KG1 (cell line): ENCODE measurements around the gene USP10.
"Not testable (repeated sequence)": the region's sequence is repeated elsewhere in the genome, so short reads cannot be mapped to it uniquely, and the experiment has no call there.

Experiments
- DNase-seq: peaks from one replicate; lab custom pipeline; 2025; lab: John Stamatoyannopoulos, UW

The USP10 gene

DNA sequence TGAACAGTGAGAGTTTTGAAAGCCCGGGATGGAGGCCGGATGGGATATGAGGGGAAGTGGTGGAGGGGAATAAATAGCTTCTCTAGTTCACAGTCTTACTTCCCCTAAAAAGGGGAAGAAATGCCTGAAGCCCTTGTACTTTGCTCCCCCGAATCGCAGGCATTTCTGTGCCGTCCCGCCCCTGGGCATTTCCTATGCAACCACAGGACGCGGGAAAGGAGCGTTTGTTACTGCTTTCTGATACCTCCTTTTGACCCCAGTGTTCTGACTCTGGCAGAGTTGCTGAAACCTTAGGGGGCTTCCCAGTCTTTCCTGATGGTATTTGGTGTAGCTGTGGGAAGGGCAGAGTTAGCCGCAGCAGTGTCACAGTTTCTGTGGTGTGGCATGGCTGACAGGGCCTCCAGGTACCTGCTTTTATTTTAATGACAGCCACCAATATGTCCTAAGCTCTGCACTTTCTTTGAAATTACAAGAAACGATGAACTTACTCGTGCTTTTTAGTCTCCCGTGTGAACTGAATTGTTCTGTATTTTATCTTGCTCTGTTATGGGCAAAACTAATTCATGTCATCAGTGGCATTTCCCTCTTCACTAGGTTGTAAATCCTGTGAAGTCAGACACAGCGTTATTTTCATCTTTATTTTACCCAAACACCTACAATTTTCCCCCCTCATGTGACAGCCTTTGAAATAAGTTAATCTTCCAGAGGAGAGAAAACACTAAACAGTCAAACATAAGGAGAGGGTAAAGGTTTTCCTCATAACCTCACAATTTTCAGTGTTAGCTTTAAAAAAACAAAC, 27.1 kb downstream of the USP10 start:
- DNase-seq, result peak; percentile 54

DNA sequence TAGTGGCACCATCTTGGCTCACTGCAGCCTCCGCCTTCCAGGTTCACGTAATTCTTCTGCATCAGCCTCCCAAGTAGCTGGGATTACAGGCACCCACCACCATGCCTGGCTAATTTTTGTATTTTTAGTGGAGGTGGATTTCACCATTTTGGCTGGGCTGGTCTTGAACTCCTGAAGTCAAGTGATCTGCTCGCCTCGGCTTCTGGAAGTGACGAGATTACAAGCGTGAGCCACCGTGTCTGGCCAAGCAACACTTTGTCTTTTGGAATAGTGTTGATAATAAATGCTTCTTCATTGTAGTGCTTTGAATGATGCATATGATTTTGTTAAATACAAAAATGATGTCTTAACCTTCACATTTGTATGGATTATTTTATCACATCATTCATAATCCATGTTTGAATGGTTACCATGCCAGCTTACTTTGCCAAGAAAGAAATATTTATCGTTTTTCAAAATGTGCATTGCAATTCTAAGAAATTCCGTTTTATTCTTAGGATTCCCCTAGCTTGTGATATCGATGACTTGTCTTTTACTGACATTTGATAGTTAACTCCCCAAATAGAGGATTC, 29.1 kb downstream of the USP10 start:
- no peak for DNase-seq

DNA sequence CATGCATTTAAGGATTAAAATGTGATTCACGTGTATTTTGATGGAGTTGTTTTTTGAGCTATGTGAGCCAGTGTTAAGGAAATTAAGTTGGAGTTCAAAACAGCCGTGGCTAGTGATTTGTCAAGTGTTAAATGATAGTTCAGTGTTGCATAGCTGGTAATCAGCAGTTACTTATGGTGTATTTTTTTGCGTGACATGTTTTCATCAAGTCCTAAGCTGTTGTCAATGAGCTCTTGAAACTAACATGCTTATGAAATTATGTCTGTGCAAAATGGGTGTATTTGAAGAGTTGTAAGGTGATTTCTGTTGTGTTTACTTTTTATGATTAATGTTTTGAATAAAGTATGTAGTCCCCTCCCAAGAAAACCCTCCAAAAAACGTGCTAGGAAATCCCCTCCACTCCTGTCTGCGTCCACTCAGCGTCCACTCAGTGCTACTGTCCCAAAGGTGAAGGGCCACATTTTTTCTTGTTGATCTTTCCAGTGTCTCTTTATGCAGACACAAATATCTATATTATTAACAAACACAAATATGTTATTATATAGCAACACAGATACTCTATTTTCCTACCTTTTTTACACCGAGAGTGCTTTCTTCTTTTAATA, 30.0 kb downstream of the USP10 start:
- DNase-seq, result no peak

DNA sequence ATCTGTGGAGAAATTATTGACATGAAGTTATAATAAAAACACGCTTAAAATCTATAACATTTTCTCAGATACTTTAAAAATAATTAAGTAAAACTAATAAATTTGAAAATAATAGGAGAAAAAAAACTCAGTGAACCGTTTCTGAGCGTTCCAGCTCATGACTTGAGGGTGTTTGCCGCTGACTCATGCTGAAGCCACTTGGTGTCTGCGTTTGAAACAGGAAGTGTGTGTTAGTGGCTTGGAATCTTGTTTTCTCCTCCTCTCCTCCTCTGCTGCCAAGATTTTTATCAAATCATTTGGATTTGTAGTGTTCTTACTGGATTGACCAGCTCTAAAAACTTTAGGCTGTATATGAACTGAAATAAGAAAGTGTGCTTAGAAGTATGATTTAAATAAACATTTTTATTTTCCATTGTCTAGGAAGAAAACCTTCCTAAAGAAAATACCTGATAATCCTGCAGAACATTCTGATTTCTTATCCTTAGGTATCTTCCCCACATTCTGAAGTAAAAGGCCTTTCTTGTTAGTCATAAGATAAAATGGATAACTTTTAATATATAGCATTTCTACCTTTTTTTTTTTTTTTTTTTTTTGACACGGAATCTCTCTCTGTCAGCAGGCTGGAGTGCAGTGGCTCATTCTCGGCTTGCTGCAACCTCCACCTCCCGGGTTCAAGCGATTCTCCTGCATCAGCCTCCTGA, 30.8 kb downstream of the USP10 start:
- peak; percentile 34 for DNase-seq

DNA sequence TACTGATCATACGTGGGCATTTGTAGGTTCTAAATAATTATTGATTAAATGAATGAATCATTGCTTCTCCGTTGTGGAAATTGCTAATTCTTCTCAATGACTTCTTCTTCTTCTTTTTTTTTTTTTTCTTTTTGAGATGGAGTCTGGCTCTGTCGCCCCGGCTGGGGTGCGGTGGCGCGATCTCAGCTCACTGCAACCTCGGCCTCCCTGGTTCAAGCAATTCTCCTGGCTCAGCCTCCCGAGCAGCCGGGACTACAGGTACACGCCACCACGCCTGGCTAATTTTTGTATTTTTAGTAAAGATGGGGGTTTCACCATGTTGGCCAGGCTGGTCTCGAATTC, 32.5 kb downstream of the USP10 start:
- DNase-seq, result not testable (repeated sequence)

DNA sequence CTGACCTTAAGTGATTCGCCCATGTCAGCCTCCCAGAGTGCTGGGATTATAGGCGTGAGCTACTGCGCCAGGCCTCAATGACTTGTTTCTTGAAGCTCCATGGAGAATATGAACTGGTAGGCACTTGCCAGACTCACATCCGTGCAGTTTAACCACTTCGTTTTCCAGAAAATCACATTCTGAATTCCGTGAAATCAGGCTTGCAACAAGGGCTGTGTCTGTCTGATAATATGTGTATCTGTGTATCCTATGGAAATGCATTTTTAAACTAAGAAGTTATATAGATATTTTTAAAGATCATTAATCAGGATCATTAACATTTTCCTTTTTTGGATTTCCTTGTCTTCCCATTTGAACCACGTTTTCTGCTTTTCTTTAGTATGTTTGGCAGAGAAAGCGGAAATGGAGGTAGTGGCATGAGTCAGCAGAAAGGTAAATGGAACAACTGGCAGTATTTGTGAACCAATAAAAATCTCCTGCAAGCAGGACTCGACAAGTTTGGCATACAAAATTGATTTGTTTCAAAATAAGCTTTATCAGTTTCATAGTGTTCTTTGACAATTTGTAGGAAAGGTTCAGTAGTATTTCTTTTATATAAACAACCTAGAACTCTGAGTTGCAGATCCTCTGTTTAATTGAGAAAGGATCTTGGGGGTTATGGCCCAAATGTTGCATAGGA, 33.0 kb downstream of the USP10 start:
- DNase-seq, result no peak

DNA sequence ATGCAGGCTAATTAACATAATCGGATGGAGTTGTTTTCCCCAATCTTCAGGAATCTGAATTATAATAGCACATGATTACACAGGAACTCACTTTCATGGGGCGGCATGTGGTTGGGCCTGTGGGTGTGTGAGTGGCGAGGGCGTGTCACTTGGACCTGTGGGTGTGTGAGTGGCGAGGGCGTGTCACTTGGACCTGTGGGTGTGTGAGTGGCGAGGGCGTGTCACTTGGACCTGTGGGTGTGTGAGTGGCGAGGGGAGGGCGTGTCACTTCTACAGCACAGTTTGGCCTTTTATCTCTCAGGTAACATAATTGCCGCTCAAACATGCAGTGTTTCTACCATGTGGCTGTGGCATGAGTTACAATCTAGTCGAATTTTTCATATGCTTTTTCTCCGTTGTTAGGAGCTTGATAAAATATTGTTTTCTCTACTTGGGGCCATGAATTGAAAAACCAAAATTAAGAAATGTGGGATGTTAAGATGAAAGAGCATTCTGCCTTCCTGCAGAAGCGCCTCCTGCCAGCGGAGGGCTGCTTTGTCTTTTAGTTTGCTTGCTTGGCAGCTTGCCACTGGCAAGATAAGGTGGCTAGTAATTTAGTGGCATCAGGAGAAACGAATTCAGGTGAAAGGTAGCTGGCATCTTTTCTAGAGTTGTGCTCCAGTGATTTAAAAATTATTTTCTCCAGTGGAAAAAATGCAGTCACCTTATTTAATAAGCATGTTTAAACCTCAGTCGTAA, 36.2 kb downstream of the USP10 start:
- no peak for DNase-seq

DNA sequence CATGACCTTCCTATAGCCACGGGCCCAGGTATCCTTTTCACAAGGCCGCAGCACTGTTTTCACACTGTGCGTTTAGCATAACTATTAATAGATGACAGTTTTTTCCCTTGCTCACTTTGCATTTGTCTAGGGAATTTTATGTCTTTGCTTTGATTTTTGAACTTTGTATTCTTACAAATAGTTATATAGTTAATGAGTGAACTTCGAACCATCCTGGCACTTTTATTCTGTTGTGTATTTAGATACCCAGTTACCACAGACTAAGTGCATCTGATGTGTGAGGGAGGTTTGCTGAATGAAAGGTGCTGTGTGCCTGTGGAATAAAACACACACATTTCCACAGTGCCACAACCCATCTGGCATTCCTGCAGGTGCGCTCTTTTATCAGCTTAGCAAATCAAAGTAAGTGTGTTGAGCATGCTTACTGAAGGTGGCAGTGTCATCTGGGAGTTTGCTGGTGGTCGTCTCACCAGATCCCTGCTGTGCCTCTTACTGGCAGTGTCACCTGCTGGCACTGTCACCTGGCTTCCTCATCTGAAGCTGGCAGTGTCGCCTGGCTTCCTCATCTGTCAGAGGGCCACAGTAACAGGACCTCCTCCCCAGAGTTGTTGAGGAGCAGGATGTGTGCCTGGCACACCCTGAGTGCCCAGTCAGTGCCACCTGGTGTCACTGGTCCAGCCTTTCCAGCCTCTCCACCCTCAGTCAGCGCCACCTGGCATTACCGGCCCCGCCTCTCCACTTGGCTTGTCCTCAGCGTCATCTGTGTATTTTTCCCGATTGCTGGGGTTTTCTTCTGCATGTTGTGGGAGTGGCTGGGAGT, 37.6 kb downstream of the USP10 start:
- no peak for DNase-seq

DNA sequence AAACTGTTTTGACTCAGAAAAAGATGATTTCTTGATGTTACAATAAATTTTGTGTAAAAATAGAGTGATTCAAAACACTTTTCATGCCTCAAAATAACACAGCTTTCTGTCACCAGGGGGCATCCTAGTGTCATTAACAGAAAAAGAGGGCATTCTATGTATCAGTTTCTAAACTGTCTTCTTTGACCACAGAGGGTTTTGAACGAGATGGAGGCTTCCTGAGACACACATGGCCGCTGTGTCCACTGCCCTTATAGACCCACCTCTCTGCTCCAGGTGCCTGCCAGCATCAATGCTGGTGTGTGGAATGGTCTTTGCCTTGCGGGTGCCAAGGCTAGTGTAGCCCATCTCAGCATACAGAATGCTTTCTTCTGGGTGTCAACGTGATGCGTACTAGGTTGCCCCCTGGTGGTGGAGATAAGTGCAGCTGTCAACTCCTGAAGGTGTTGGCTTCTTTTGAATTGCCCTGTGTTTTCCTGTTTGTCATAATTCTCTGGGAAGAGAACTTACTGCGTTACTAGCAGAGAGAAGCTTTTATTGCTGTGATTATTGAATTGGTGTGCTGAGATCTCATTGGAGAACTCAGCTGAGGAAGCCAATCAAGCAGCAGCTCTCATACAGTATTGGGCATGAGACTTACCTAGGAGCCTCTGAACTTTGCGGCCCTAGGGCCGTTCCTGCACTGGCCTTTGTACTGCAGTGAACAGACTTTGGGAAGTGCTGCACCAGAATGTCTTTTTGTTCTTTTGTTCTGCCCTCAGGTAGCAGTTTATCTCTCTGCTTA, 38.6 kb downstream of the USP10 start:
- peak; percentile 66 for DNase-seq

DNA sequence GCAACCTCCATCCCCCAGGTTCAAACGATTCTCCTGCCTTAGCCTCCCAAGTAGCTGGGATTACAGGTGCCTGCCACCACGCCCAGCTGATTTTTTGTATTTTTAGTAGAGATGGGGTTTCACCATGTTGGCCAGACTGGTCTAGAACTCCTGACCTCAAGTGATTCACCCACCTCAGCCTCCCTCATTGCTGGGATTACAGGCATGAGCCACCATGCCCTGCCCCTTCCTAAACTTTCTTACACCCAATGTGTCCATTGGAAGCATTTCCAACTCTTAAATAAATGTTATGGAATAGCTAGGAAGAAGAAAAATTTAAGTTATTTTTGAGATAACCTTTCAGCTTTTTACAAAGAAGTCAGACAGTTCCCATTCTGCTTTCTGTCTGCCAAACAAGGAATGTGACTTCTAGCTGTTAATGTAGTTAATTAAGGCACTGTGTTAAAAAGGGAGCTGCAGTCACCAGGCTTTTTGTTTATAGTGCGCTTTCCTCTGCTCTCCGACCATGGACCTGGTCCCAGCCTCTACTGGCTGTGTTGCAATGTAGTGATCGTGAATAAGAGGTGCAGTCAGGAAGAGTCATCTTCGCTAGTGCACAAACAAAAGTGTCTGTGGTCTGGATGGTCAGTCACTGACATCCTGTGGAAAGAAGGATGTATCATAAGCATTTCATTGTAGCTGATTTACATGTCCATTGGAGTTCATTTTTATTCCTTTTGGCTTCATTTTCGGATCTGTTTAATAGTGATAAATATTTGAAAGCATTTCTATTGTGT, 39.7 kb downstream of the USP10 start:
- no peak for DNase-seq

DNA sequence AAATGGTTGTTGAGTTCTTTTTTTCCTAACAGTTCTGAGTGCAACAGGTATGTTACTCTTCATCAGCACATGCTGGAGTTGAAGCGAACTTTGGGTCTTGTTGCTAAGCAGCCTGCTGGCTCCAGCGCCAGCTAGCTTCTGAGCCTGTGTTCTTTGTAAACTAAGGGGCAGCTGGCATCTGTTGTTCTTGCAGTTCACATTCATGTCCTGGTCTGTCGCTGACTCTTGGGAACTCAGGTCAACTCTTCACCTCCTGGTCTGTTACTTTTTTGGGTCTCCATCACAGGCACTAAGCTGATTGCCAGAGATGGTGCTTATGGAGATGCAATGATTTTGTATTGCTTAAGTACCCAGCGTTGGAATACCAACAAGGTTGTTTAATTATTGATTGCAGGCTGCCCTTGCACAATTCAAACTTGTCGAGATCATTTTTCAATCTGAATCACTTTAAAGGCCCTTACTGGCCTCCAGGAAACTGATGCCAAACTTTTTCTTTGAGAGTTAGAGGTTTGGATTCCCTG, 40.9 kb downstream of the USP10 start:
- DNase-seq, result no peak

DNA sequence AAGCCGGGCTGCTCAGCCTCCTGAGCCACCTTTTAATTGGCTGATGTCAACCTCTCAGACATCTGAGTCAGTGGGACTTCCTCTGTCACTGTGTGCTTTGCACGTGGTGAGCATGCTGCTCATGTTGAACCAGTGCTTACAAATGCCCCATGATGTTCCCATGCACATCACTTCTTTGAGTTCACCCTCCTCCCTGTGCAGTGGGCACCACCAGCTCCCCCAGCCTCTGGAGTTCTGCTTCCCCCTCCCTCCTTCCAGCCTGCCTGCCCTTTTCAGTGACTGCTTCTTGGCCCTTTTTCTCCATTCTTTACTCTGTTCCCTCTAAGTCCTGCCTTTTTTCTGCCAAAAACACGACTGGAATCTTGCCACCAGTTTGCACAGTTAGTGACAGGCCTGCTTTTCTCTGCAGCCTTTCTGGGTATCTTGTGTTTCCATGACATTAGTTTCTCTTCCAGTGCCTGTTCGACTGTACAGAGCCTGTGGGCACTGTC, 41.6 kb downstream of the USP10 start:
- DNase-seq, result no peak

DNA sequence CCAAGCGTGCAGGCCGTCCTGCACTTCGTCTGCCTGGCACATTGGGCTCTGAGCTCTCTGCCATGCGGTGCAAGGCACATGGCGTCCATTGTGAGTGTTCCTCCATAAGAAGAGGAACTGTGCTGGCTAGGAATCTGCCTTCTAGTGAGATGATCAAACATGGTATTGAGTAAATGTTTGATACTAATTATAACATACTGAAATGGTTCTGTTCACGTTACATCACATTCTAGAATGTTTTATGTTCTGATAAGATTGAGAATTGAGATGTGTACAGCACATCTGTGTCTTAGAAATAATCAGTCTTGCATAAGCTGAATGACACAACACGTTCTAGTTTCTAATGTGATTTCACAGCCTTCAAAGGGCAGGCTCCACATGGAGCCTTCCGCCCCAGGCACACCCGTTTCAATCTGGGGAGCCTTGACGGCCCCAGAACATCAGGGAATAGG, 42.9 kb downstream of the USP10 start:
- DNase-seq, result no peak

DNA sequence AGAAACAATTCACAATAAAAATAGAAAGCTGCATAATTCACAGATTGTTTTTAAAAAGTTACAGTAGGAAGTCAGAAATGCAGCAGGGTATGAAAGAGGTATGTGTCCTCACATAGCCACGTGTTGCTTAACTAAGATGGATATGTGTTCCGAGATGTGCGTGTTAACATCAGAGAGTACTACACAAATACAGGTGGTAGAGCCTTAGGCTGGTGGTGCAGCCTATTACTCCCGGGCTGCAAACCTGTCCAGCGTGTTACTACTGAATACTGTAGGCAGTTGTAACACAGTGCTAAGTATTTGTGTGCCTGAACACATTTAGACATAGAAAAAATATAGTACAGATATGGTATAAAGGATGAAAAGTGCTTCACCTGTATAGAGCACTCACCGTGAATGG, 46.4 kb downstream of the USP10 start:
- no peak for DNase-seq

DNA sequence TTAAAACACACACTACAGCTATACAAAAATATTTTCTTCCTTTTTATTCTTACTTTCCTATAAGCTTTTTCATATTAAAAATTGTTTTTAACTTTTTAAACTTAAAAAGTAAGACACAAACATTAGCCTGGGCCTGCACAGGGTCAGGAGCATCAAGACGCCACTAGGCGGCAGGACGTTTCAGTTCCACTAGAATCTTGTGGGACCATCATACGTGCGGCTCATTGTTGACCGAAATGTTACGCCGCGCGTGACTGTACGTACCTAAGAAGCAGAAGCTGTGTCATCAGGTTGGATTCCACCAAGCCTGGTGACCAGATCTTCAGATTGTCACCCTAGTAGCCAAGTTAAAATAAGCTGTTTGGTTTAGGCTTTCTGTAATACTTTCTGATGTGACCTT, 47.1 kb downstream of the USP10 start:
- DNase-seq, result no peak

DNA sequence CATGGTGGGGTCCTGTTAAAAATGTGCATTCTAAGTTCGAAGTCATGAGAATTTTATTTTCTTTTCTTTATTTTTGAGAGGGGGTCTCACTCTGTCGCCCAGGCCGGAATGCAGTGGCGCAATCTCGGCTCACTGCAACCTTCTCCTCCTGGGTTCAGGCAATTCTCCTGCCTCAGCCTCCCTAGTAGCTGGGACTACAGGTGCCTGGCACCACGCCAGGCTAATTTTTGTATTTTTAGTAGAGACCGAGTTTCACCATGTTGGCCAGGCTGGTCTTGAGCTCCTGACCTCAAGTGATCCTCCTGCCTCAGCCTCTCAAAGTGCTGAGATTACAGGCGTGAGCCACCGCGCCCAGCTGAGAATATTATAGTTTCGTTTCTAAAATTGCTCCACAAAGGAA, 48.4 kb downstream of the USP10 start:
- not testable (repeated sequence) for DNase-seq

DNA sequence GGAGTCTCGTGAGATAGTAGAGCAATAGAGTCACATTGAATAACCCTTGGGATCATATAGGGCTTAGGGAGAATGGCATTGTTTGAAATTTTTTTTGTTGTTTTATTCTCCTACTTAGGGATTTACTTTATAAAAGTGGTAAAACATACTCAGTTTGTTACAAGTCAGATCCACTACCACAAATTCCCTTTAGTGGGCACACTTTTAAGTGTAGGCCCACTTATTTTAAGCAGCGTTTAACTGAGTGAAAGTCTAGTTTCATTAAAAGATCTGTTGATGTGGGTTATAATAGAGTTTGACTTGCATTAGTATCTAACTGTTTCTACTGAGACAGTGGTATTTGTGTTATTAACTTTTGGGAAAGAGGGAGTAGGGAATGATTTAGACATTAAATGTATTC, 49.3 kb downstream of the USP10 start:
- no peak for DNase-seq

DNA sequence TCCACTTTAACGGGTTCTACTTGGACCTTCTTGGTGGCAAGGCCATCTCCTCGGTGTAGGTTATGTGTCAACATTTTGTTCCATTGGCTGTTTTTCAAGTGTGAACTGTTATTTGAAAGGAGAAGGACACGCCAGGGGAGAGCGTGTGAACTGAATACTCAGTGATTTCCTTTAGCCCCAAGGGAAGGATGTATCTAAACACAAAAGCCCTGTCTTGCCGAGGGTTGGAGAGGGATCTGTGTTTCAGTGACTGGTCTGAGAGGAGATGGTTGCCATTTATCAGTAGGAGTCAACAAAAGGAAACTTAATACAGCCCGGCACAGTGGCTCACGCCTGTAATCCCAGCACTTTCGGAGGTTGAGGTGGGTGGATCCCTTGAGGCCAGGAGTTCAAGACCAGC, 50.0 kb downstream of the USP10 start:
- DNase-seq, result no peak

DNA sequence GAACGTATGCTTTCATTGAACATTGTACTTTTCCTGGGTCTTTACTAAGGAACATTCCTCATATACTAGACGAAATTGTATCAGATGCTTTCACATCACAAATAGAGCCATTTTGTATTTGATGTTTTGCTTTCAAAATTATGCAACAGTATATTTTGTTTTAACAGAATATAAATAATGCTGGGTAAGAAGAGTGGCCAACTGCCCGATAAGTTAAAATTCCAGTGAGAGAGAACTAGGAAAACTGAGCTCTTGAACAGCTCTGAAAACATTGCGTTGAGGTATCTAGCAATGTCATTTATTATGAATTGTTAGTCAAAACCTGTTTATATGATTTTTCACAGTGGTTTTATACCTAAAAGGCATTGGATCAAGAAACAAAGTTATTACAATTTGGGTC, 50.8 kb downstream of the USP10 start:
- DNase-seq, result no peak
